Heart right ventricle (tissue), 16 donors: Measurements from ENCODE around the gene SOX30. TPM values are rescaled to one million over a fixed set of nuclear protein-coding genes. Genes with fewer than 3 reads are reported as not detected.

Source experiments
- ATAC-seq, 8 donors: fragments of 200-7000 bp; cut with Tn5 transposase; one replicate each; pipeline ENCODE4 v1.9.1; 2020; ENCODE audit warnings: mild to moderate bottlenecking in 8 of 8, moderate library complexity in 8 of 8, moderate number of reproducible peaks in 1 of 8
- DNase-seq, 2 donors: peaks; one replicate each; pipeline ENCODE4 v3.0.0-alpha.2; 2020
- H3K27ac ChIP-seq, 10 donors: fragments of 200-600 bp; sonication (generic) in 2 of 10; one replicate each; pipeline versions ENCODE4 v1.5.0 to v1.8.0; 2020 to 2022; ENCODE audit warnings: mild to moderate bottlenecking in 3 of 10
- H3K27me3 ChIP-seq, 7 donors: fragments of 200-600 bp; one replicate each; pipeline ENCODE4 v1.8.0; 2021 to 2022; ENCODE audit warnings: mild to moderate bottlenecking in 2 of 7
- H3K36me3 ChIP-seq, 9 donors: fragments of 200-600 bp; sonication (generic) in 1 of 9; one replicate each; pipeline versions ENCODE4 v1.5.0 to v1.8.0; 2020 to 2022; ENCODE audit warnings: mild to moderate bottlenecking in 2 of 9
- H3K4me1 ChIP-seq, 9 donors: fragments of 200-600 bp; sonication (generic) in 1 of 9; one replicate each; pipeline versions ENCODE4 v1.5.0 to v1.8.0; 2020 to 2022; ENCODE audit warnings: mild to moderate bottlenecking in 4 of 9
- H3K4me3 ChIP-seq, 10 donors: fragments of 200-600 bp; sonication (generic) in 2 of 10; one replicate each; pipeline versions ENCODE4 v1.5.0 to v1.8.0; 2020 to 2022; ENCODE audit warnings: mild to moderate bottlenecking in 7 of 10, moderate library complexity in 2 of 10
- H3K9me3 ChIP-seq, 11 donors: fragments of 200-600 bp in 10 of 11; sonication (generic) in 2 of 11; one replicate each; pipeline versions ENCODE4 v1.5.0 to v1.8.0; 2013 to 2022; ENCODE audit warnings: mild to moderate bottlenecking in 2 of 11, control low read depth in 1 of 11, moderate library complexity in 1 of 11
- WGBS, 2 donors: extraction: QIAGEN DNeasy Blood & Tissue Kit; methylation state at CpG; one replicate each; pipeline ENCODE4 v1.1.7; 2013; ENCODE audit warnings: inconsistent platforms in 1 of 2; 5-methylcytosine and 5-hydroxymethylcytosine counted together
- intact Hi-C, 10 donors: fragments of 100-400 bp; cut with DNase I; formaldehyde crosslinking; loops; one replicate each; pipeline versions ENCODE4 v1.11.1 to v1.14.2; 2022
- polyA plus RNA-seq, 2 donors: library from polyadenylated mRNA; stranded (reverse); fragments of 200-250 nt; gene quantifications; one replicate each; pipeline ENCODE4 v1.2.3, GENCODE V29; 2013
- total RNA-seq, 10 donors: library from RNA; stranded (reverse); fragmentation: NEBNext Ultra II Directional in 3 of 10; extraction: Animal tissue kit (Norgen Biotek cat#: 25700) in 3 of 10; gene quantifications; one replicate each; pipeline versions ENCODE4 v1.2.1 to v1.2.4, GENCODE V29; 2021 to 2023
- TF ChIP-seq, protein P1 (sequence below), 9 donors: fragments of 200-600 bp; sonication (generic) in 2 of 9; IDR thresholded peaks; one replicate each; pipeline versions ENCODE4 v1.5.0 to v1.8.0; 2021 to 2022; ENCODE audit warnings: antibody characterized with exemption in 9 of 9, mild to moderate bottlenecking in 5 of 9, moderate library complexity in 1 of 9
- donor health status: Arrhythmogenic right ventricular cardiomyopathy.
- donor health status: ischemic (EF 13 %, LVEDD 7.1; RV severe dilation, severe dysfunction).
- donor health status: healthy with polysubstance abuse.
- donor health status: DM: no; HTN: yes; CAD: no.
- donor health status: DM: no; HTN: no; CAD: no.
- donor health status: ischemic (EF 25% LVEDD 6.9; RV normal size, moderate dysfunction).
- donor health status: ischemic (EF 25% LVEDD 5.7; RV mildly dilated, moderate dysfunction).
- donor health status: healthy.
- donor health status: DM: yes; HTN: yes; CAD: no.
- donor health status: Ischemic cardiomyopathy.
- donor health status: ischemic (EF 35%, LVEDD 5.7; RV mildly dilated, moderate dysfunction).
- donor health status: nonischemic (EF 11% LVEDD 7.7; RV severe dilation, severe dysfunction).
- donor health status: DM: yes; HTN: yes; CAD: no.
- donor health status: PGD.
- donor health status: ischemic (EF 29% LVEDD 5.4; RV normal size, mild dysfunction).
- donor health status: nonischemic (EF 23%, LVEDD 6.1; RV moderate dilation, normal function).

The SOX30 gene
- total and polyA plus RNA-seq, 12 donors: 0.04 to 0.21 (median 0.16) TPM; not detected in 4

DNA sequence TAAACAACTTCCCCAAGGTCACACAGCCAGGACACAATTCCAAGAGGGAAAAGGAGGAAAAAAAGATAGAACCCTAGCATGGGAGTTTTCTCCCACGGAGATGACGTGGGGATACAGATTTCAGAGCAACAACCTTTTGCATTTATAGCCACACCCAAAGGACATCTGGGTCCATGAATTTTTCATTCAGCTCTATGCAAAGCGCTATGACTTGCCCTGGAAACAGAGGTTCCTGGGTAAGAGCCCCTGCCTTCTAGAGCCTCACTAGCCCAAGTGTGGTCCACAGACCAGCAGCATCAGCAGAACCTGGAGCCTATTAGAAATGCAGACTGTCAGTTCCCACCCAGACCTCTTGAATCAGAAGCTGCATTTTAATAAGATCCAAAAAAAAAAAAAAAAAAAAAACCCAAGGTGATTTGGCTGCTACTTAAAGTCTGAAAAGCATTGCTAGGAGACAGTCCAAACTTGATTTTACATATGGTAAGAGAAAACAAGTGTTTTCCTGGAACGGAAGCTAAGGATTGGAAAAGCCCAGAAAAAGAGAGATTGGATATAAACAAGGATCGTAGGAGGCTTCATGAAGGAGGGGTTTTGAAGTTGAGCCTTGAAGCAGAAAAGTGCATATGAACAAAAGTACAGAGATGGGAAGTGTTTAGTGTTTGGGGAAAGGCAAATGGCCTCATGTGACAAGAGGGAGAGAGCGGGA lies 59.0 kb downstream of the SOX30 start:
- DNase-seq (no peak), ATAC-seq (no peak)
- WGBS, 2 donors: 68 to 71% methylated on average over 6 of the region's 6 CpGs
- intact Hi-C loops: no loop called here
- Histone ChIP-seq H3K4me3 (no peak overlapping the region), H3K9me3 (no peaks in the 10 kb centered on the region), H3K36me3 (no peaks in the 10 kb centered on the region), H3K27ac (peak overlapping the region in 1 of 10 donors; percentile 15), H3K4me1 (peaks cover 0 to 61% (median 12%) of the 10 kb centered on the region in 9 donors), H3K27me3 (no peaks in the 10 kb centered on the region)
- TF ChIP-seq, protein P1, sequence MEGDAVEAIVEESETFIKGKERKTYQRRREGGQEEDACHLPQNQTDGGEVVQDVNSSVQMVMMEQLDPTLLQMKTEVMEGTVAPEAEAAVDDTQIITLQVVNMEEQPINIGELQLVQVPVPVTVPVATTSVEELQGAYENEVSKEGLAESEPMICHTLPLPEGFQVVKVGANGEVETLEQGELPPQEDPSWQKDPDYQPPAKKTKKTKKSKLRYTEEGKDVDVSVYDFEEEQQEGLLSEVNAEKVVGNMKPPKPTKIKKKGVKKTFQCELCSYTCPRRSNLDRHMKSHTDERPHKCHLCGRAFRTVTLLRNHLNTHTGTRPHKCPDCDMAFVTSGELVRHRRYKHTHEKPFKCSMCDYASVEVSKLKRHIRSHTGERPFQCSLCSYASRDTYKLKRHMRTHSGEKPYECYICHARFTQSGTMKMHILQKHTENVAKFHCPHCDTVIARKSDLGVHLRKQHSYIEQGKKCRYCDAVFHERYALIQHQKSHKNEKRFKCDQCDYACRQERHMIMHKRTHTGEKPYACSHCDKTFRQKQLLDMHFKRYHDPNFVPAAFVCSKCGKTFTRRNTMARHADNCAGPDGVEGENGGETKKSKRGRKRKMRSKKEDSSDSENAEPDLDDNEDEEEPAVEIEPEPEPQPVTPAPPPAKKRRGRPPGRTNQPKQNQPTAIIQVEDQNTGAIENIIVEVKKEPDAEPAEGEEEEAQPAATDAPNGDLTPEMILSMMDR (IDR thresholded peaks at IDR 0.05): no peak

DNA sequence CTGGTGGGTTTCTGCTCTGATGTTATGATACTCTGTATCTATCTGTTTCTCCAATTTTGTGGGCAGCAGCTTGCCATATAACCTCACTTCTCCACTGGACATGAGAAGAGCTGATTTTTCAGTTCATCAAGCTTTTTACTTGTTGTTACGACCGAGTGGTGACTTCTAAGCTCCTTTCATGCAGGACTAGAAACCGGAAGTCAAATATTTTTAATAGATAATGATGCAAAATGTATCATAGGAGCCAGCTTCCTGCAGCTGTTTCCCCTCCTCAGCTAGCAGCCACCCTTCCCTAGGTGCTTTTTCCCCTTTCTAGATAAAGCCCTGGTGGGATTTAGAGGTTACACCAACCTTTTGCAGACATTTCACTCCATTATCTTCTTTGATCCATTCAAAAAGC lies 59.6 kb downstream of the SOX30 start:
- no peaks in the 10 kb centered on the region for H3K27me3 ChIP-seq
- intact Hi-C loops: no loop called here
- H3K27ac ChIP-seq: peak overlapping the region in 1 of 10 donors; percentile 15
- no peaks in the 10 kb centered on the region for H3K9me3 ChIP-seq
- no peaks in the 10 kb centered on the region for H3K36me3 ChIP-seq
- H3K4me1 ChIP-seq: peaks cover 0 to 56% (median 12%) of the 10 kb centered on the region in 9 donors
- WGBS, 2 donors: 31 to 61% methylated on average over 3 of the region's 3 CpGs
- TF ChIP-seq, protein P1 (IDR thresholded peaks at IDR 0.05): no peak
- no peak overlapping the region for H3K4me3 ChIP-seq
- no peak for DNase-seq
- ATAC-seq: peak in 2 of 8 donors; percentile 24 to 48

DNA sequence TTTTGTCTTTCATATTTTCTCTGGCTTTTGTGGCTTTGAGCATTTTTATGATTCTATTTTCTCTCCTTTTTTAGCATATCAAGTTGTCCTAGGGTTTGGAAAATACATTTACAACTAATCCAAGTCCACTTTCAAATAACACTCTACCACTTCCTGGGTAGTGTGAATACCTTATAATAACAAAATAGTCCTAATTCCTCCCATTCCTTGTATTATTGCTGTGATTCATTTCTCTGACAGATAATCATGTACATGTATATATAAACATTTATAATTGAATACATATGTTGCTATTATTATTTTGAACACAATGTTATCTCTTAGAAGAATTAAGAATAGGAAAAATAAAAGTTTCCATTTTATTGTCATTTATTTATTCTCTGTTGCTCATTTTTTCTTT lies 61.8 kb downstream of the SOX30 start:
- no peak for ATAC-seq
- TF ChIP-seq, protein P1 (IDR thresholded peaks at IDR 0.05): no peak

DNA sequence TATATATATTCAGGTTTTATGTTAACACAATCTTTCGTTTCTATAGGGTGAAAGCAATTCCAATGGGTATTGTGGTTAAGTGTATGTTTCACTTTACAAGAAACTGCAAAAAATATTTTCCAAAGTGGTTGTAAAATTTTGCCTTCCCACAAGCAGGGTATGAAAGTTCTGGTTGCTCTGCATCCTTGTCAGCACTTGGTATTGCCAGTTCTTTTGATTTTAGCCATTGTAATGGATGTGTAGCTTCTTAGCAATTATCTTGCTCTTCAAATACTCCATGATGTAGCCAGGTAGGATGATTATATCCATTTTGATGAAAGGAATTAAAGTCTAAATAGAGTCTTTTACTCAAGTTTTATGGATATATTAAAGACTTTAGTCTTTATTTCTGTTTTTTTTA lies 67.6 kb downstream of the SOX30 start:
- Histone ChIP-seq H3K4me1 (peaks cover 0 to 13% (median 0%) of the 10 kb centered on the region in 9 donors), H3K27ac (no peak overlapping the region), H3K9me3 (peaks cover 0 to 5% (median 0%) of the 10 kb centered on the region in 11 donors), H3K27me3 (no peaks in the 10 kb centered on the region), H3K36me3 (no peaks in the 10 kb centered on the region), H3K4me3 (no peak overlapping the region)
- ATAC-seq: no peak
- WGBS, 2 donors: 91 to 97% methylated on average over 1 of the region's 1 CpG
- TF ChIP-seq, protein P1 (IDR thresholded peaks at IDR 0.05): no peak
- intact Hi-C loops: no loop called here
- DNase-seq: no peak

More for the DNA sequence above, 61.8 kb downstream of the SOX30 start:
- H3K9me3 ChIP-seq: no peaks in the 10 kb centered on the region
- no peak for DNase-seq
- no peak overlapping the region for H3K4me3 ChIP-seq
- H3K27me3 ChIP-seq: no peaks in the 10 kb centered on the region
- no peak overlapping the region for H3K27ac ChIP-seq
- peaks cover 0 to 37% (median 12%) of the 10 kb centered on the region in 9 donors for H3K4me1 ChIP-seq
- intact Hi-C loops: no loop called here
- no peaks in the 10 kb centered on the region for H3K36me3 ChIP-seq
